Islet of Langerhans (tissue), 1 donor: Measurements from ENCODE around the gene WDR93.
"Not testable (repeated sequence)": the region's sequence is repeated elsewhere in the genome, so short reads cannot be mapped to it uniquely, and the experiment has no call there.

Experiments
- FAIRE-seq: peaks from one replicate; lab custom pipeline; 2011; peaks lifted over from hg19 to GRCh38; lab: Jason Lieb, UNC

Gene WDR93

GRCh38 chr15:89685995-89686394 is 4.6 kb upstream of the WDR93 start:
- no peak for FAIRE-seq

- no peak for FAIRE-seq
These were observed 4.1 kb upstream of the WDR93 start for GRCh38 chr15:89686522-89686921.

GRCh38 chr15:89689930-89690275 is 708 bp upstream of the WDR93 start:
- FAIRE-seq, result not testable (repeated sequence)

- FAIRE-seq, result no peak
These were observed 2.5 kb downstream of the WDR93 start for GRCh38 chr15:89693091-89693490.

GRCh38 chr15:89693696-89694095 is 3.1 kb downstream of the WDR93 start:
- FAIRE-seq, result no peak

- no peak for FAIRE-seq
These were observed 4.6 kb downstream of the WDR93 start for GRCh38 chr15:89695198-89695597.

GRCh38 chr15:89704411-89704810 is 13.8 kb downstream of the WDR93 start:
- FAIRE-seq, result no peak

GRCh38 chr15:89707577-89707976 is 17.0 kb downstream of the WDR93 start:
- FAIRE-seq, result no peak

- FAIRE-seq, result no peak
These were observed 24.2 kb downstream of the WDR93 start for GRCh38 chr15:89714775-89715174.

- FAIRE-seq, result no peak
These were observed 32.4 kb downstream of the WDR93 start for GRCh38 chr15:89723031-89723430.

- FAIRE-seq, result no peak
These were observed 34.0 kb downstream of the WDR93 start for GRCh38 chr15:89724621-89725020.

- no peak for FAIRE-seq
These were observed 34.5 kb downstream of the WDR93 start for GRCh38 chr15:89725064-89725463.

- FAIRE-seq, result no peak
These were observed 37.6 kb downstream of the WDR93 start for GRCh38 chr15:89728254-89728653.

- no peak for FAIRE-seq
These were observed 40.7 kb downstream of the WDR93 start for GRCh38 chr15:89731275-89731674.

GRCh38 chr15:89732451-89733172 is 42.0 kb downstream of the WDR93 start:
- FAIRE-seq, result no peak

GRCh38 chr15:89735773-89736172 is 45.2 kb downstream of the WDR93 start:
- FAIRE-seq, result no peak

- peak; percentile 95 for FAIRE-seq
These were observed 49.5 kb downstream of the WDR93 start for GRCh38 chr15:89740137-89740536.

- FAIRE-seq, result no peak
These were observed 52.4 kb downstream of the WDR93 start for GRCh38 chr15:89743011-89743410.

- no peak for FAIRE-seq
These were observed 53.0 kb downstream of the WDR93 start for GRCh38 chr15:89743594-89743993.

- no peak for FAIRE-seq
These were observed 54.5 kb downstream of the WDR93 start for GRCh38 chr15:89745131-89745530.

GRCh38 chr15:89745768-89746167 is 55.2 kb downstream of the WDR93 start:
- FAIRE-seq, result no peak

GRCh38 chr15:89746386-89746780 is 55.8 kb downstream of the WDR93 start:
- FAIRE-seq, result no peak

- no peak for FAIRE-seq
These were observed 57.4 kb downstream of the WDR93 start for GRCh38 chr15:89747708-89748682.

GRCh38 chr15:89749054-89749453 is 58.4 kb downstream of the WDR93 start:
- FAIRE-seq, result no peak
